HepG2 (cell line): ENCODE measurements around the gene SLIT1. TPM values are rescaled to one million over a fixed set of nuclear protein-coding genes. Genes with fewer than 3 reads are reported as not detected.

ENCODE experiments used
- ELF3 ChIP-seq: IDR thresholded peaks from 2 replicates; pipeline ENCODE4 v1.6.1; 2016; ENCODE audit warnings: missing genetic modification reagents, missing compliant biosample characterization
- IRF2 ChIP-seq: IDR thresholded peaks from 2 replicates; pipeline ENCODE4 v1.6.1; 2018; ENCODE audit warnings: missing genetic modification reagents, missing compliant biosample characterization
- IRX3 ChIP-seq: sonication (generic); formaldehyde crosslinking; IDR thresholded peaks from 2 replicates; pipeline ENCODE4 v1.8.1; 2023; ENCODE audit warnings: mild to moderate bottlenecking, low read depth, missing genetic modification reagents, borderline replicate concordance
- KAT8 ChIP-seq: IDR thresholded peaks from 2 replicates; pipeline ENCODE4 v1.6.1; 2016; ENCODE audit warnings: missing genetic modification reagents, missing compliant biosample characterization
- NFATC3 ChIP-seq: sonication (generic); formaldehyde crosslinking; IDR thresholded peaks from 2 replicates; pipeline ENCODE4 v1.5.1; 2020; ENCODE audit warnings: mild to moderate bottlenecking, missing genetic modification reagents
- RAD21 ChIP-seq: fragments of 450-650 bp; formaldehyde crosslinking; IDR thresholded peaks from 2 replicates; pipeline ENCODE4 v1.5.0; 2020; ENCODE audit warnings: mild to moderate bottlenecking
- RARA ChIP-seq: IDR thresholded peaks from 2 replicates; pipeline ENCODE4 v1.6.1; 2016; ENCODE audit warnings: missing genetic modification reagents, missing compliant biosample characterization
- RBAK ChIP-seq: sonication (generic); formaldehyde crosslinking; IDR thresholded peaks from 2 replicates; pipeline ENCODE4 v1.5.1; 2020; ENCODE audit warnings: mild to moderate bottlenecking, missing genetic modification reagents
- SIX1 ChIP-seq: sonication (generic); formaldehyde crosslinking; IDR thresholded peaks from 2 replicates; pipeline ENCODE4 v1.4.0; 2020; ENCODE audit warnings: missing genetic modification reagents, borderline replicate concordance
- TCF12 ChIP-seq, 2 experiments: fragments of 450-650 bp in 1 of 2; sonication (generic) in 1 of 2; formaldehyde crosslinking in 1 of 2; IDR thresholded peaks; 2 replicates each; pipeline versions ENCODE4 v1.6.1 to v1.8.0; 2017 to 2022; ENCODE audit warnings: antibody characterized with exemption in 1 of 2, mild to moderate bottlenecking in 1 of 2, missing genetic modification reagents in 1 of 2, moderate library complexity in 1 of 2
- TGIF2 ChIP-seq: IDR thresholded peaks from 2 replicates; pipeline ENCODE4 v1.6.1; 2016; ENCODE audit warnings: control low read depth, missing compliant biosample characterization
- ZFYVE20 ChIP-seq: sonication (generic); formaldehyde crosslinking; IDR thresholded peaks from 2 replicates; pipeline ENCODE4 v1.8.0; 2023; ENCODE audit warnings: low read depth, mild to moderate bottlenecking, moderate library complexity, missing genetic modification reagents, borderline replicate concordance
- ZNF430 ChIP-seq: sonication (generic); formaldehyde crosslinking; IDR thresholded peaks from 2 replicates; pipeline ENCODE4 v1.9.0; 2021; ENCODE audit warnings: mild to moderate bottlenecking, missing genetic modification reagents
- ZNF501 ChIP-seq: sonication (generic); formaldehyde crosslinking; IDR thresholded peaks from 2 replicates; pipeline ENCODE4 v1.5.1; 2020; ENCODE audit warnings: mild to moderate bottlenecking, moderate library complexity, missing genetic modification reagents
- ZNF543 ChIP-seq: sonication (generic); formaldehyde crosslinking; IDR thresholded peaks from 2 replicates; pipeline ENCODE4 v1.4.0; 2020; ENCODE audit warnings: mild to moderate bottlenecking, missing genetic modification reagents
- ZNF572 ChIP-seq: sonication (generic); formaldehyde crosslinking; IDR thresholded peaks from 2 replicates; pipeline ENCODE4 v1.5.1; 2020; ENCODE audit warnings: mild to moderate bottlenecking, missing genetic modification reagents
- ZNF775 ChIP-seq: sonication (generic); formaldehyde crosslinking; IDR thresholded peaks from 2 replicates; pipeline ENCODE4 v1.4.0; 2020; ENCODE audit warnings: missing genetic modification reagents, mild to moderate bottlenecking, moderate library complexity, borderline replicate concordance
- ZNF839 ChIP-seq: sonication (generic); formaldehyde crosslinking; IDR thresholded peaks from 2 replicates; pipeline ENCODE4 v1.4.0; 2020; ENCODE audit warnings: missing genetic modification reagents, mild to moderate bottlenecking, borderline replicate concordance
- ZSCAN9 ChIP-seq: IDR thresholded peaks from 2 replicates; pipeline ENCODE4 v1.6.1; 2016; ENCODE audit warnings: borderline replicate concordance
- polyA plus RNA-seq, 8 experiments: library from polyadenylated mRNA; depleted of rRNA in 3 of 8; stranded (reverse) in 7 of 8; unstranded in 1 of 8; fragments of >200 nt; fragmentation: Illumina TruSeq in 4 of 8; extraction: Trizol in 4 of 8; gene quantifications; 2 replicates each; pipeline versions ENCODE4 v1.2.1 to v1.2.3, GENCODE V29; 2011 to 2016; ENCODE audit warnings: low read depth in 4 of 8, missing spikeins in 1 of 8, mixed read lengths in 1 of 8; ENCODE audit not compliant: insufficient read depth in 1 of 8
- total RNA-seq, 5 experiments: library from RNA; depleted of rRNA; stranded (reverse); fragments of >200 nt; fragmentation: Illumina TruSeq; extraction: Trizol; gene quantifications; 2 replicates each; pipeline ENCODE4 v1.2.3, GENCODE V29; 2016; ENCODE audit warnings: low read depth in 1 of 5
- TF ChIP-seq, protein P1 (sequence below): sonication (generic); formaldehyde crosslinking; IDR thresholded peaks from 2 replicates; pipeline ENCODE4 v1.4.0; 2020; ENCODE audit warnings: mild to moderate bottlenecking, missing genetic modification reagents, borderline replicate concordance
- TF ChIP-seq, protein P2 (sequence below): sonication (generic); formaldehyde crosslinking; IDR thresholded peaks from 2 replicates; pipeline ENCODE4; 2020; ENCODE audit warnings: missing genetic modification reagents, mild to moderate bottlenecking, borderline replicate concordance
- TF ChIP-seq, protein P3 (sequence below): sonication (generic); formaldehyde crosslinking; IDR thresholded peaks from 2 replicates; pipeline ENCODE4 v1.5.1; 2020; ENCODE audit warnings: missing genetic modification reagents, mild to moderate bottlenecking, borderline replicate concordance

Gene SLIT1
- total and polyA plus RNA-seq, 2 of the 13 experiments (the other 11 are each of a cell fraction or from before 2014, with no cell fraction given) = 0.09 to 0.33 TPM

DNA sequence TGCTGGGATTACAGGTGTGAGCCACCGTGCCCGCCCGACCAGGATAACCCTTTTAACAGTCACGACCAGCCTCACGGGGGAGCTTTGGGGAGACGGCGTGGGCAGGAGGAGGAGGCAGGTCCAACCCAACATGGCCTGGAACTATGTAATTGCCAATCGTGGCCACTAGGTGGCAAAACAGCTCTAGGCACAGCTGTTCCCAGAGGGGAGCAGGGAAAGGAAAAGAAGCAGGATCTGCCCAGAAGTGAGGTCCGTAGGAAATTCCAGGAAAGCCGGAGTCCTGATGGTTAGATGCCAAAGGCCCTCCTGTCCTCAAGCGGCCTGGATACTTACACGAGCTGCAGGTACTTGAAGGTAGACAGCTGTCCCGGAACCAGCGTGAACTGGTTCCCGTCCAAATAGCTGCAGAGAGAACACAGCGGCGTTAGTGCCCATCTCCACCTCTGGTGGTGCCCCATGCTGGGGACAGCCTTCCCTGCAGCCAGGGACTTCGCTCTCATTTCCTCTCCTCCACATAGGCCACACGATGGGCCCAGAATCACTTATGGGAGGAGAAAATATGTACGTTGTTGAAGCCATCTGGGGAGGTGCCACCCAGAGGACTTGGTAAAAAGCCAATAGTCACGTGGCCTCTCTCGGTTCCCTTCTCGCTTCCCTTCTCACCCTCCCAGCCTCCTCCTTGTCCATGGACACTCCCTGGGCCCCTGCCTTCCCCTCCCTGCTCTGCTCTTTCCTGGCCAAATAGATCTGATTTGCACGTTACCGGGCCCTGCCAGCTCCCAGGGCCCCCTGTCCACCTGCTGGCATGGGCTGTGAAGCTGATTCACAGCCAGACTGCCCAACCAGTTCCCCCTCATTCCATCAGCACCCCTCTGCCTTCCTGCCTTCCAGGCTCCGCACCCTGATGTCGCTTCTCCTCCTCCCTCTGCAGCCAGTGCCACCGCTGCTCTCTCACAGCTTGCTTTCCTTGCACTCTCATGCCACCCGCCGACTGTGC, 148.1 kb downstream of the SLIT1 start (continued):
- TF ChIP-seq ZNF572 (CRISPR knock-in tag) = 0 out of 2 replicates have a peak, but pooled peaks have one; percentile 52
- no peak for TF ChIP-seq ZFYVE20 (CRISPR knock-in tag)
- no peak for TF ChIP-seq ZNF839 (CRISPR knock-in tag)
- TF ChIP-seq, protein P1, sequence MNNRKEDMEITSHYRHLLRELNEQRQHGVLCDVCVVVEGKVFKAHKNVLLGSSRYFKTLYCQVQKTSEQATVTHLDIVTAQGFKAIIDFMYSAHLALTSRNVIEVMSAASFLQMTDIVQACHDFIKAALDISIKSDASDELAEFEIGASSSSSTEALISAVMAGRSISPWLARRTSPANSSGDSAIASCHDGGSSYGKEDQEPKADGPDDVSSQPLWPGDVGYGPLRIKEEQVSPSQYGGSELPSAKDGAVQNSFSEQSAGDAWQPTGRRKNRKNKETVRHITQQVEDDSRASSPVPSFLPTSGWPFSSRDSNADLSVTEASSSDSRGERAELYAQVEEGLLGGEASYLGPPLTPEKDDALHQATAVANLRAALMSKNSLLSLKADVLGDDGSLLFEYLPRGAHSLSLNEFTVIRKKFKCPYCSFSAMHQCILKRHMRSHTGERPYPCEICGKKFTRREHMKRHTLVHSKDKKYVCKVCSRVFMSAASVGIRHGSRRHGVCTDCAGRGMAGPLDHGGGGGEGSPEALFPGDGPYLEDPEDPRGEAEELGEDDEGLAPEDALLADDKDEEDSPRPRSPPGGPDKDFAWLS = no peak
- TF ChIP-seq ZNF543 (CRISPR knock-in tag) = 0 out of 2 replicates have a peak, but pooled peaks have one; percentile 63
- TF ChIP-seq TGIF2 (CRISPR knock-in tag) = 0 out of 2 replicates have a peak, but pooled peaks have one; percentile 42
- no peak for TF ChIP-seq RARA (CRISPR knock-in tag)
- TF ChIP-seq IRF2 (CRISPR knock-in tag) = 0 out of 2 replicates have a peak, but pooled peaks have one; percentile 39
- 0 out of 2 replicates have a peak, but pooled peaks have one; percentile 30 for TF ChIP-seq ZNF775 (CRISPR knock-in tag)
- no peak for TF ChIP-seq NFATC3 (CRISPR knock-in tag)
- TF ChIP-seq, protein P2, sequence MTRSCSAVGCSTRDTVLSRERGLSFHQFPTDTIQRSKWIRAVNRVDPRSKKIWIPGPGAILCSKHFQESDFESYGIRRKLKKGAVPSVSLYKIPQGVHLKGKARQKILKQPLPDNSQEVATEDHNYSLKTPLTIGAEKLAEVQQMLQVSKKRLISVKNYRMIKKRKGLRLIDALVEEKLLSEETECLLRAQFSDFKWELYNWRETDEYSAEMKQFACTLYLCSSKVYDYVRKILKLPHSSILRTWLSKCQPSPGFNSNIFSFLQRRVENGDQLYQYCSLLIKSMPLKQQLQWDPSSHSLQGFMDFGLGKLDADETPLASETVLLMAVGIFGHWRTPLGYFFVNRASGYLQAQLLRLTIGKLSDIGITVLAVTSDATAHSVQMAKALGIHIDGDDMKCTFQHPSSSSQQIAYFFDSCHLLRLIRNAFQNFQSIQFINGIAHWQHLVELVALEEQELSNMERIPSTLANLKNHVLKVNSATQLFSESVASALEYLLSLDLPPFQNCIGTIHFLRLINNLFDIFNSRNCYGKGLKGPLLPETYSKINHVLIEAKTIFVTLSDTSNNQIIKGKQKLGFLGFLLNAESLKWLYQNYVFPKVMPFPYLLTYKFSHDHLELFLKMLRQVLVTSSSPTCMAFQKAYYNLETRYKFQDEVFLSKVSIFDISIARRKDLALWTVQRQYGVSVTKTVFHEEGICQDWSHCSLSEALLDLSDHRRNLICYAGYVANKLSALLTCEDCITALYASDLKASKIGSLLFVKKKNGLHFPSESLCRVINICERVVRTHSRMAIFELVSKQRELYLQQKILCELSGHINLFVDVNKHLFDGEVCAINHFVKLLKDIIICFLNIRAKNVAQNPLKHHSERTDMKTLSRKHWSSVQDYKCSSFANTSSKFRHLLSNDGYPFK = peak; percentile 17; the same call in 1 of the 2 replicates
- no peak for TF ChIP-seq SIX1 (CRISPR knock-in tag)
- TF ChIP-seq RBAK (CRISPR knock-in tag) = no peak
- 0 out of 2 replicates have a peak, but pooled peaks have one; percentile 37 for TF ChIP-seq KAT8
- TF ChIP-seq ELF3 (CRISPR knock-in tag) = 0 out of 2 replicates have a peak, but pooled peaks have one; percentile 26
- TF ChIP-seq, protein P3, sequence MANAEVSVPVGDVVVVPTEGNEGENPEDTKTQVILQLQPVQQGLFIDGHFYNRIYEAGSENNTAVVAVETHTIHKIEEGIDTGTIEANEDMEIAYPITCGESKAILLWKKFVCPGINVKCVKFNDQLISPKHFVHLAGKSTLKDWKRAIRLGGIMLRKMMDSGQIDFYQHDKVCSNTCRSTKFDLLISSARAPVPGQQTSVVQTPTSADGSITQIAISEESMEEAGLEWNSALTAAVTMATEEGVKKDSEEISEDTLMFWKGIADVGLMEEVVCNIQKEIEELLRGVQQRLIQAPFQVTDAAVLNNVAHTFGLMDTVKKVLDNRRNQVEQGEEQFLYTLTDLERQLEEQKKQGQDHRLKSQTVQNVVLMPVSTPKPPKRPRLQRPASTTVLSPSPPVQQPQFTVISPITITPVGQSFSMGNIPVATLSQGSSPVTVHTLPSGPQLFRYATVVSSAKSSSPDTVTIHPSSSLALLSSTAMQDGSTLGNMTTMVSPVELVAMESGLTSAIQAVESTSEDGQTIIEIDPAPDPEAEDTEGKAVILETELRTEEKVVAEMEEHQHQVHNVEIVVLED = no peak
- TF ChIP-seq ZNF430 (CRISPR knock-in tag) = no peak
- TF ChIP-seq ZSCAN9 (CRISPR knock-in tag) = 0 out of 2 replicates have a peak, but pooled peaks have one; percentile 34
- TF ChIP-seq IRX3 = no peak
- peak; percentile 67 for TF ChIP-seq RAD21 (CRISPR knock-in tag)
- peak; percentile 55; the same call in 1 of the 2 replicates for TF ChIP-seq ZNF501 (CRISPR knock-in tag)
- TF ChIP-seq TCF12 (IDR thresholded peaks at IDR 0.05) = no peak
- TF ChIP-seq TCF12 (CRISPR knock-in tag; IDR thresholded peaks at IDR 0.05) = no peak
